ENCODE data around the gene ADAMTSL3. TPM values are rescaled to one million over a fixed set of nuclear protein-coding genes. Genes with fewer than 3 reads are reported as not detected.

The ADAMTSL3 gene
- polyA plus RNA-seq, 1 of the 3 experiments (the other 2 are of a cell fraction): 0.02 TPM

DNA sequence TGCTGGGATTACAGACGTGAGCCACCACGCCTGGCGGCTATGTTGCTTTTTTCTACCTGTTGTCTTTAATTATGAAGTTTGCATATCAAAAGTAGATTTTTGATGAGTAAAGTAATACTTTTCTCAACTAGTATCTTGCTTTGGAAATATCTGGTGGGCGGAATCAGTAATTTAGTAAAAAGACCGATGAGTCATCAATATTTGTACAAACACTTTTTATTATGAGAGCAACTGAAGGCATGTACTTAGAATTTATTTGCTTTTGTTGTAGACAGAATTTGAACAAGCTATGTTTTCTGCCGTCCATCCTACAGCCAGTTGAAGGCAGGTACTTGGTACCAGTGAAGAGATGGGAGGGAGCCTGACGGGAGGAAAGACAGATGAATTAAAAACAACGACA is 164.7 kb downstream of the ADAMTSL3 start:
- CTCF ChIA-PET: no interaction called here
- no peak for TF ChIP-seq RFX5 (IDR thresholded peaks at IDR 0.05; ENCODE audit: low read length)
- no peak for TF ChIP-seq MEF2A (IDR thresholded peaks at IDR 0.05; ENCODE audit: borderline replicate concordance, low read depth)
- no peak for TF ChIP-seq EZH2phosphoT487 (IDR thresholded peaks at IDR 0.05; ENCODE audit: borderline replicate concordance, low read depth)
- no peak for TF ChIP-seq EP300 (IDR thresholded peaks at IDR 0.05; ENCODE audit: borderline replicate concordance in 1 of 2, low read depth in 1 of 2, low read length in 1 of 2)
- no peak for DNase-seq
- Histone ChIP-seq H3F3A (replicated peaks; ENCODE audit: insufficient read depth) (no peaks in the 10 kb centered on the region), H3K27ac (ENCODE audit: low read depth in 2 of 2, low read length in 1 of 2) (no peak overlapping the region), H3K27me3 (ENCODE audit: insufficient read depth) (no peaks in the 10 kb centered on the region; the same call in 1 of the 2 replicates), H3K4me3 (ENCODE audit: low read depth in 2 of 2, low read length in 1 of 2) (no peak overlapping the region), H3K9ac (no peak overlapping the region), H3K4me1 (ENCODE audit: control insufficient read depth in 1 of 2, insufficient read depth in 2 of 2, low read depth in 1 of 2, low read length in 1 of 2) (no peaks in the 10 kb centered on the region), H2AFZ (ENCODE audit: low read depth) (no peak overlapping the region), H4K20me1 (ENCODE audit: insufficient read depth) (no peaks in the 10 kb centered on the region), H3K36me3 (replicated peaks in 1 of 2; ENCODE audit: control insufficient read depth in 1 of 2, insufficient read depth in 2 of 2, low read length in 1 of 2) (no peaks in the 10 kb centered on the region), H3K9me3 (no peaks in the 10 kb centered on the region), H3K79me2 (ENCODE audit: insufficient read depth) (no peaks in the 10 kb centered on the region), H3K4me2 (no peak overlapping the region), H3K9me2 (no peaks in the 10 kb centered on the region)
- WGBS (ENCODE audit: low lambda C conversion rate): 36% methylated on average over 8 of the region's 8 CpGs
- POLR2A ChIA-PET: no interaction called here

DNA sequence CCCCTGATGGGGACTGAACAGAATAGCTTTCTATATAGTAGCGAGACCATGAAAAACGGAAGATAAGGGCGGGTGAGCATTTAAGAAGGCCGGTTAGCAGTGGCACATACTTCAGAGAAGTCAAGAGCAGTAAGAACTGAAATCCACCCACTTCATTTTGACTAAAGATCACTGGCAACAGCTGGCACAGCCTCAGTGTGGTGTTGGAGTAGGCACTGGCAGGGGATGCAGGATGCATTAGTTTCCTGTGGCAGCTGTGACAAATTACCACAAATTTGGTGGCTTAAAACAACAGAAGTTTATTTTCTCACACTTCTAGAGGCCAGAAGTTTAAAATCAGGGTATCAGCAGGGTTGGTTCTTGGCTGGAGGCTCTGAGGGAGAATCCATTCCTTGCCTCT is 176.5 kb downstream of the ADAMTSL3 start:
- H3K9me2 ChIP-seq: no peaks in the 10 kb centered on the region
- H3K9me3 ChIP-seq: no peaks in the 10 kb centered on the region
- H3F3A ChIP-seq (replicated peaks; ENCODE audit: insufficient read depth): no peaks in the 10 kb centered on the region
- no peaks in the 10 kb centered on the region for H3K79me2 ChIP-seq (ENCODE audit: insufficient read depth)
- TF ChIP-seq TEAD4 (IDR thresholded peaks at IDR 0.05; ENCODE audit: borderline replicate concordance, insufficient read depth): no peak
- no peaks in the 10 kb centered on the region for H3K36me3 ChIP-seq (replicated peaks in 1 of 2; ENCODE audit: control insufficient read depth in 1 of 2, insufficient read depth in 2 of 2, low read length in 1 of 2)
- H4K20me1 ChIP-seq (ENCODE audit: insufficient read depth): no peaks in the 10 kb centered on the region
- no peaks in the 10 kb centered on the region for H3K4me1 ChIP-seq (ENCODE audit: control insufficient read depth in 1 of 2, insufficient read depth in 2 of 2, low read depth in 1 of 2, low read length in 1 of 2)
- WGBS (ENCODE audit: low lambda C conversion rate): 1% methylated on average over 4 of the region's 4 CpGs
- ChIA-PET CTCF (no interaction called here), POLR2A (no interaction called here)
- H3K9ac ChIP-seq: no peak overlapping the region
- H3K4me2 ChIP-seq: no peak overlapping the region
- no peak for DNase-seq
- H3K27ac ChIP-seq (ENCODE audit: low read depth in 2 of 2, low read length in 1 of 2): no peak overlapping the region
- no peak overlapping the region for H2AFZ ChIP-seq (ENCODE audit: low read depth)
- no peak overlapping the region for H3K4me3 ChIP-seq (ENCODE audit: low read depth in 2 of 2, low read length in 1 of 2)
- no peaks in the 10 kb centered on the region for H3K27me3 ChIP-seq (ENCODE audit: insufficient read depth)

DNA sequence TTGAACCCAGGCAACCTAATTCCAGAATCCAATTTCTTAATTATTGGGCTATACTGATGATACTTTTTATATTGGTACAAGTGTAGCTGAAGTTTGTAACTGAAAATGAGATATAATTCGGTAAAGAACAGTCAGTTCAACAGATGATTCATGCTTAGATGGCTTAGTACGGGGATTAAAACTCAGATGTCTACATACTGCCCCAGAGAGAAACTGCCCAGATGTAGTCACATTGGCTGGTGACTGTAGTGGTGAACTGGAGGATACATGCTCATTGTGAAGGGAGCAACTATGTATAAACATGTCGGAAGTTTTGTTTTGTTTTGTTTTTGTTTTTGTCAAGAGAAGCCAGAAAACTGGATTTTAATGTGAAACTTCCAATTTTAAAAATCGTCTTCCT is 179.6 kb downstream of the ADAMTSL3 start:
- Histone ChIP-seq H3K27me3 (ENCODE audit: insufficient read depth) (no peaks in the 10 kb centered on the region), H3K4me3 (ENCODE audit: low read depth in 2 of 2, low read length in 1 of 2) (no peak overlapping the region), H3K27ac (ENCODE audit: low read depth in 2 of 2, low read length in 1 of 2) (no peak overlapping the region), H3K9me2 (no peaks in the 10 kb centered on the region), H2AFZ (ENCODE audit: low read depth) (no peak overlapping the region; the same call in 1 of the 2 replicates), H3K4me2 (no peak overlapping the region), H3K9me3 (no peaks in the 10 kb centered on the region), H3K79me2 (ENCODE audit: insufficient read depth) (no peaks in the 10 kb centered on the region), H3K4me1 (ENCODE audit: control insufficient read depth in 1 of 2, insufficient read depth in 2 of 2, low read depth in 1 of 2, low read length in 1 of 2) (no peaks in the 10 kb centered on the region), H3K9ac (no peak overlapping the region), H3F3A (replicated peaks; ENCODE audit: insufficient read depth) (no peaks in the 10 kb centered on the region), H3K36me3 (replicated peaks in 1 of 2; ENCODE audit: control insufficient read depth in 1 of 2, insufficient read depth in 2 of 2, low read length in 1 of 2) (no peaks in the 10 kb centered on the region), H4K20me1 (ENCODE audit: insufficient read depth) (no peaks in the 10 kb centered on the region)
- ChIA-PET CTCF (interaction anchor here (1.4 kb wide), 1 partner anchor 275 kb away, joined by 3 read pairs; no protein-coding TSS in a partner anchor), POLR2A (no interaction called here)
- TF ChIP-seq ELF1 (IDR thresholded peaks at IDR 0.05) (no peak), MEF2A (IDR thresholded peaks at IDR 0.05; ENCODE audit: borderline replicate concordance, low read depth) (no peak), TCF12 (IDR thresholded peaks at IDR 0.05) (no peak), NFIC (IDR thresholded peaks at IDR 0.05; ENCODE audit: borderline replicate concordance) (no peak), RFX5 (IDR thresholded peaks at IDR 0.05; ENCODE audit: low read length) (no peak), CHD2 (IDR thresholded peaks at IDR 0.05; ENCODE audit: low read length, partially characterized antibody) (no peak), POLR2AphosphoS5 (IDR thresholded peaks at IDR 0.05; ENCODE audit: low read depth, low read length) (no peak)
- TF ChIP-seq, protein P1, sequence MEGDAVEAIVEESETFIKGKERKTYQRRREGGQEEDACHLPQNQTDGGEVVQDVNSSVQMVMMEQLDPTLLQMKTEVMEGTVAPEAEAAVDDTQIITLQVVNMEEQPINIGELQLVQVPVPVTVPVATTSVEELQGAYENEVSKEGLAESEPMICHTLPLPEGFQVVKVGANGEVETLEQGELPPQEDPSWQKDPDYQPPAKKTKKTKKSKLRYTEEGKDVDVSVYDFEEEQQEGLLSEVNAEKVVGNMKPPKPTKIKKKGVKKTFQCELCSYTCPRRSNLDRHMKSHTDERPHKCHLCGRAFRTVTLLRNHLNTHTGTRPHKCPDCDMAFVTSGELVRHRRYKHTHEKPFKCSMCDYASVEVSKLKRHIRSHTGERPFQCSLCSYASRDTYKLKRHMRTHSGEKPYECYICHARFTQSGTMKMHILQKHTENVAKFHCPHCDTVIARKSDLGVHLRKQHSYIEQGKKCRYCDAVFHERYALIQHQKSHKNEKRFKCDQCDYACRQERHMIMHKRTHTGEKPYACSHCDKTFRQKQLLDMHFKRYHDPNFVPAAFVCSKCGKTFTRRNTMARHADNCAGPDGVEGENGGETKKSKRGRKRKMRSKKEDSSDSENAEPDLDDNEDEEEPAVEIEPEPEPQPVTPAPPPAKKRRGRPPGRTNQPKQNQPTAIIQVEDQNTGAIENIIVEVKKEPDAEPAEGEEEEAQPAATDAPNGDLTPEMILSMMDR (IDR thresholded peaks at IDR 0.05): no peak
- TF ChIP-seq, protein P2, sequence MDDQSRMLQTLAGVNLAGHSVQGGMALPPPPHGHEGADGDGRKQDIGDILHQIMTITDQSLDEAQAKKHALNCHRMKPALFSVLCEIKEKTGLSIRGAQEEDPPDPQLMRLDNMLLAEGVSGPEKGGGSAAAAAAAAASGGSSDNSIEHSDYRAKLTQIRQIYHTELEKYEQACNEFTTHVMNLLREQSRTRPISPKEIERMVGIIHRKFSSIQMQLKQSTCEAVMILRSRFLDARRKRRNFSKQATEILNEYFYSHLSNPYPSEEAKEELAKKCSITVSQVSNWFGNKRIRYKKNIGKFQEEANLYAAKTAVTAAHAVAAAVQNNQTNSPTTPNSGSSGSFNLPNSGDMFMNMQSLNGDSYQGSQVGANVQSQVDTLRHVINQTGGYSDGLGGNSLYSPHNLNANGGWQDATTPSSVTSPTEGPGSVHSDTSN (IDR thresholded peaks at IDR 0.05): no peak
- TF ChIP-seq, protein P3, sequence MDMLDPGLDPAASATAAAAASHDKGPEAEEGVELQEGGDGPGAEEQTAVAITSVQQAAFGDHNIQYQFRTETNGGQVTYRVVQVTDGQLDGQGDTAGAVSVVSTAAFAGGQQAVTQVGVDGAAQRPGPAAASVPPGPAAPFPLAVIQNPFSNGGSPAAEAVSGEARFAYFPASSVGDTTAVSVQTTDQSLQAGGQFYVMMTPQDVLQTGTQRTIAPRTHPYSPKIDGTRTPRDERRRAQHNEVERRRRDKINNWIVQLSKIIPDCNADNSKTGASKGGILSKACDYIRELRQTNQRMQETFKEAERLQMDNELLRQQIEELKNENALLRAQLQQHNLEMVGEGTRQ (IDR thresholded peaks at IDR 0.05; ENCODE audit: borderline replicate concordance, low read depth, low read length): no peak
- TF ChIP-seq, protein P4, sequence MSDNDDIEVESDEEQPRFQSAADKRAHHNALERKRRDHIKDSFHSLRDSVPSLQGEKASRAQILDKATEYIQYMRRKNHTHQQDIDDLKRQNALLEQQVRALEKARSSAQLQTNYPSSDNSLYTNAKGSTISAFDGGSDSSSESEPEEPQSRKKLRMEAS (IDR thresholded peaks at IDR 0.05; ENCODE audit: low read depth): no peak
- 7% methylated on average over 4 of the region's 4 CpGs for WGBS (ENCODE audit: low lambda C conversion rate)
- DNase-seq: no peak

All from SK-N-SH (cell line).